Measurements from ENCODE around the gene CALML3.

- TF ChIP-seq CTCF (IDR thresholded peaks at IDR 0.05) (no peak), POLR2A (IDR thresholded peaks at IDR 0.05) (no peak)
These were observed 49.3 kb downstream of the CALML3 start for GRCh38 chr10:5573968-5574641.

Data from stomach (tissue), 4 donors.